Tibial nerve (tissue), 4 donors: ENCODE results near the gene MRPL52. TPM values are rescaled to one million over a fixed set of nuclear protein-coding genes. Genes with fewer than 3 reads are reported as not detected.

ENCODE experiments used
- DNase-seq, 2 donors: peaks; one replicate each; pipeline ENCODE4 v3.0.0-alpha.2; 2019; ENCODE audit warnings: low spot score in 2 of 2
- H3K27ac ChIP-seq, 4 donors: fragments of 200-600 bp; sonication (generic) in 3 of 4; one replicate each; pipeline ENCODE4 v1.5.1; 2017 to 2019; ENCODE audit warnings: mild to moderate bottlenecking in 1 of 4
- H3K27me3 ChIP-seq, 2 donors: fragments of 200-600 bp; sonication (generic) in 1 of 2; one replicate each; pipeline versions ENCODE4 v1.5.1 to v1.6.0; 2017 to 2019
- H3K36me3 ChIP-seq, 3 donors: fragments of 200-600 bp; sonication (generic); one replicate each; pipeline ENCODE4 v1.5.1; 2018 to 2019
- H3K4me1 ChIP-seq, 4 donors: fragments of 200-600 bp; sonication (generic) in 3 of 4; one replicate each; pipeline ENCODE4 v1.5.1; 2017 to 2019
- H3K4me3 ChIP-seq, 4 donors: fragments of 200-600 bp; sonication (generic) in 3 of 4; one replicate each; pipeline ENCODE4 v1.5.1; 2017 to 2019; ENCODE audit warnings: mild to moderate bottlenecking in 1 of 4, moderate library complexity in 1 of 4
- H3K9me3 ChIP-seq, 4 donors: fragments of 200-600 bp; sonication (generic) in 3 of 4; one replicate each; pipeline ENCODE4 v1.5.1; 2017 to 2019
- EP300 ChIP-seq, 2 donors: sonication (generic); formaldehyde crosslinking; IDR thresholded peaks; one replicate each; pipeline ENCODE4 v1.6.1; 2017; ENCODE audit warnings: antibody characterized with exemption in 2 of 2, mild to moderate bottlenecking in 1 of 2
- POLR2A ChIP-seq, 2 donors: fragments of 450-650 bp; IDR thresholded peaks; one replicate each; pipeline ENCODE4 v1.6.1; 2017; ENCODE audit warnings: antibody characterized with exemption in 2 of 2, mild to moderate bottlenecking in 2 of 2, moderate library complexity in 2 of 2
- WGBS, 2 donors: methylation state at CpG; one replicate each; pipeline ENCODE4 v1.1.5; 2018; 5-methylcytosine and 5-hydroxymethylcytosine counted together
- total RNA-seq, 4 donors: library from RNA; depleted of rRNA; stranded (reverse); fragments of >200 nt; gene quantifications; one replicate each; pipeline ENCODE4 v1.1.0, GENCODE V29; 2016
- TF ChIP-seq, protein P1 (sequence below), 5 experiments: fragments of 200-600 bp in 3 of 5; fragments of 450-650 bp in 2 of 5; sonication (generic) in 3 of 5; IDR thresholded peaks; one replicate each; pipeline ENCODE4 v1.5.1; 2016 to 2019; ENCODE audit warnings: antibody characterized with exemption in 5 of 5, mild to moderate bottlenecking in 3 of 5, moderate library complexity in 2 of 5

Gene MRPL52
- total RNA-seq, 4 donors from 2014 or later, result 26.7 to 44.0 (median 30.2) TPM

- H3K36me3 ChIP-seq, result peaks cover 0 to 71% (median 39%) of the 10 kb centered on the region in 3 donors
- no peak for DNase-seq
- TF ChIP-seq POLR2A (IDR thresholded peaks at IDR 0.05) (no peak), EP300 (IDR thresholded peaks at IDR 0.05) (no peak)
- TF ChIP-seq, protein P1, sequence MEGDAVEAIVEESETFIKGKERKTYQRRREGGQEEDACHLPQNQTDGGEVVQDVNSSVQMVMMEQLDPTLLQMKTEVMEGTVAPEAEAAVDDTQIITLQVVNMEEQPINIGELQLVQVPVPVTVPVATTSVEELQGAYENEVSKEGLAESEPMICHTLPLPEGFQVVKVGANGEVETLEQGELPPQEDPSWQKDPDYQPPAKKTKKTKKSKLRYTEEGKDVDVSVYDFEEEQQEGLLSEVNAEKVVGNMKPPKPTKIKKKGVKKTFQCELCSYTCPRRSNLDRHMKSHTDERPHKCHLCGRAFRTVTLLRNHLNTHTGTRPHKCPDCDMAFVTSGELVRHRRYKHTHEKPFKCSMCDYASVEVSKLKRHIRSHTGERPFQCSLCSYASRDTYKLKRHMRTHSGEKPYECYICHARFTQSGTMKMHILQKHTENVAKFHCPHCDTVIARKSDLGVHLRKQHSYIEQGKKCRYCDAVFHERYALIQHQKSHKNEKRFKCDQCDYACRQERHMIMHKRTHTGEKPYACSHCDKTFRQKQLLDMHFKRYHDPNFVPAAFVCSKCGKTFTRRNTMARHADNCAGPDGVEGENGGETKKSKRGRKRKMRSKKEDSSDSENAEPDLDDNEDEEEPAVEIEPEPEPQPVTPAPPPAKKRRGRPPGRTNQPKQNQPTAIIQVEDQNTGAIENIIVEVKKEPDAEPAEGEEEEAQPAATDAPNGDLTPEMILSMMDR (IDR thresholded peaks at IDR 0.05), result no peak
- no peak overlapping the region for H3K27ac ChIP-seq
- H3K4me3 ChIP-seq, result no peak overlapping the region
- H3K9me3 ChIP-seq, result no peaks in the 10 kb centered on the region
- WGBS, 2 donors, result 93 to 94% methylated on average over 15 to 22 of the region's 22 CpGs
- H3K27me3 ChIP-seq, result no peaks in the 10 kb centered on the region
- peaks cover 0 to 44% (median 6%) of the 10 kb centered on the region in 4 donors for H3K4me1 ChIP-seq
These were observed 47.4 kb downstream of the MRPL52 start for GRCh38 chr14:22877000-22877501.

DNA sequence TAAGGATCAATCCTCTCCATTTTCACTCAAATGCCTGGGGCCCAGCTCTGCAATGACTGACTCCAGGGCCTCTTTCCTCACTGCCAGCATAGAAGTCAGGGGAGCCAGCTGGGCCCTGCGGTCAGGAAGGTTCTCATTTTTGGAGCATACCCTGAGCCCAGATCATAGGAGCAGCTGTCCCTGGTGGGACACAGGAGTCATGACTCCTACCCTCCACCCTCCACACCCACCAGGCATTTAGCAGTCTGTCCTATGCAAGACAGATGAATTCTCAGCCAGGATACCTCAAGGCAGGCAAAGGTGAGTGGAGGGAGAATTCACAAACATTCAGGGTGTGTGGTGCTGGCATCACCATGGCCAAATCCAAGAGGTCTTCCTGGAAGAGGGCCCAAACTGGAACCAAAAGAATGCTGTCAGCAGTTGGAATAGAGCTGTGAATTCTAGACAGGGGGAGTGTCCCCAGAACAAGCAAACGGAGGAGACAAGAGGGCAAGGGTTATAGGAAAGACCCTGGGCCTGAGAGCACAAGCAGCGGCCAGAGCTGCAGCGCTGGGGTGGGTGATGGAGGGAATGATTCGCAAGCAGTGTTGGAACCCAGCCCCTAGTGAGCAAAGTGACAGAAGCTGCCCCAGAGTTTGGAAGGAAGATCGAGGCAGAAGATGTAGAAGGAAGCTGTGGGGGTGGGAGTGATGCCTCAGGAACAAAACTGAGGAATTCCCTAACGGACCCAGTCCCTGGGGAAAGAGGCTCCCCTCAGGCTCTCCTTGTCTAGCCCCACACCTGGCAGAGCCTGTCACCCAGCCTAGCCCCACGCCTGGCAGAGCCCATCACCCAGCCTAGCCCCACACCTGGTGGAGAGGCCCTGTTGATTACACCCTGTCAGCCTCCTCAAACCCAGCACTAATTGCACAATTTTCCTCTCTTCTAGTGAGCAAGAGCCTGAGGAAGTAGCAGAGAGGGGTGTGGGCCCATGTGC, 48.9 kb downstream of the MRPL52 start:
- H3K27ac ChIP-seq, result no peak overlapping the region
- TF ChIP-seq, protein P1 (IDR thresholded peaks at IDR 0.05), result no peak
- TF ChIP-seq EP300 (IDR thresholded peaks at IDR 0.05) (no peak), POLR2A (IDR thresholded peaks at IDR 0.05) (no peak)
- 71 to 72% methylated on average over 8 of the region's 8 CpGs for whole genome bisulfite sequencing, 2 donors
- DNase-seq, result no peak
- H3K4me1 ChIP-seq, result peaks cover 0 to 49% (median 12%) of the 10 kb centered on the region in 4 donors
- no peak overlapping the region for H3K4me3 ChIP-seq
- H3K9me3 ChIP-seq, result no peaks in the 10 kb centered on the region
- H3K36me3 ChIP-seq, result peaks cover 0 to 66% (median 39%) of the 10 kb centered on the region in 3 donors
- no peaks in the 10 kb centered on the region for H3K27me3 ChIP-seq

GRCh38 chr14:22882064-22882463, 52.4 kb downstream of the MRPL52 start:
- WGBS, 2 donors, result 32 to 40% methylated on average over 7 of the region's 7 CpGs
- H3K4me1 ChIP-seq, result peaks cover 0 to 32% (median 13%) of the 10 kb centered on the region in 4 donors
- no peak overlapping the region for H3K27ac ChIP-seq
- H3K27me3 ChIP-seq, result no peaks in the 10 kb centered on the region
- no peaks in the 10 kb centered on the region for H3K9me3 ChIP-seq
- H3K36me3 ChIP-seq, result peaks cover 0 to 31% (median 15%) of the 10 kb centered on the region in 3 donors
- no peak for DNase-seq
- TF ChIP-seq POLR2A (IDR thresholded peaks at IDR 0.05), result no peak
- TF ChIP-seq, protein P1 (IDR thresholded peaks at IDR 0.05), result no peak
- TF ChIP-seq EP300 (IDR thresholded peaks at IDR 0.05), result no peak
- H3K4me3 ChIP-seq, result no peak overlapping the region

DNA sequence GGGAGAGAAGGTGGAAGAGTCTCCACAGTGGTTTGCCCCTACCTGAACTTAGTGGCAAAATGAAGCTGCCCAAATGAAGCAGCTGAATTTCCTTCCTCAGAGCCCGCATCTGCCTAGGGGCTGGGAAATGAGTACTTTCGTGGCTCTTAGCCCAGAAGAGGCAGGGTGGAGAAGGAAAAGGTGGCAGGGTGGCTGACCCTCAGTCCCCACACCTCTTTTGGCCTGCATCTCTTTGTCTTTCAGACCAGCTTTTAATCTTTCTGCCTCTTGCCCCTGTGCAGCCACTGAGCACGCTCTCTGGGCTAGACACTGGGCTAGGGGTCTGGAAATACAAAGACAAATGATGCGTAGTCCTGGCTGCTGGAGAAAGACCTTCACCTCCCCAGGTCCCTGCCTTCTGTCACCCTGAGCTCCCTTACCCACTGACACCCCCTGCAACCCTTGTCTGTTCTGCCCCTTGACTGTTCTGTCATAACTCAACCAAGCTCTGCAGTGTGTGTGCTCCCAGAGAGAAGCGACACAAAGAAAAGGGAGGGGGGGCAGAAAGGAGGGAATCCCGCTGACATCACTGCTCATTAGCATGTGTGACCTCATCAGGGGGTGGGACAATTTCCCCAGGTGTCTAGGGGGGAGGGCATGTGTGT, 53.0 kb downstream of the MRPL52 start:
- Histone ChIP-seq H3K4me3 (no peak overlapping the region), H3K27me3 (no peaks in the 10 kb centered on the region), H3K9me3 (no peaks in the 10 kb centered on the region), H3K27ac (no peak overlapping the region), H3K36me3 (peaks cover 0 to 25% (median 10%) of the 10 kb centered on the region in 3 donors), H3K4me1 (peaks cover 0 to 38% (median 15%) of the 10 kb centered on the region in 4 donors)
- no peak for DNase-seq
- TF ChIP-seq POLR2A (IDR thresholded peaks at IDR 0.05) (no peak), EP300 (IDR thresholded peaks at IDR 0.05) (no peak)
- TF ChIP-seq, protein P1 (IDR thresholded peaks at IDR 0.05), result no peak
- 18 to 24% methylated on average over 6 of the region's 6 CpGs for whole genome bisulfite sequencing, 2 donors
